ENCODE data around the gene RAD51. TPM values are rescaled to one million over a fixed set of nuclear protein-coding genes. Genes with fewer than 3 reads are reported as not detected.
"Not testable (repeated sequence)": the region's sequence is repeated elsewhere in the genome, so short reads cannot be mapped to it uniquely, and the experiment has no call there.

Gene RAD51
- total and polyA plus RNA-seq, 4 experiments from 2014 or later: 0.21 to 1.7 (median 1.3) TPM

- no peak for DNase-seq
- Mint-ChIP-seq H3K9me3 (no peaks in the 10 kb centered on the region), H3K36me3 (no peaks in the 10 kb centered on the region), H3K4me3 (no peak overlapping the region), H3K4me1 (peaks cover 0 to 5% (median 3%) of the 10 kb centered on the region in 4 donors), H3K27ac (no peak overlapping the region), H3K27me3 (no peaks in the 10 kb centered on the region)
- Histone ChIP-seq H3K36me3 (ENCODE audit: insufficient read depth, low read length) (no peaks in the 10 kb centered on the region), H3K27me3 (ENCODE audit: insufficient read depth, low read length) (no peaks in the 10 kb centered on the region), H3K4me3 (ENCODE audit: low read length in 2 of 2) (no peak overlapping the region), H3K4me1 (ENCODE audit: insufficient read depth, low read length) (no peaks in the 10 kb centered on the region), H3K9me3 (ENCODE audit: control insufficient read depth in 1 of 2, low read length in 2 of 2) (no peaks in the 10 kb centered on the region), H3K27ac (ENCODE audit: low read depth, low read length) (no peak overlapping the region)
- ChIA-PET CTCF (ENCODE audit: partially characterized antibody) (interaction anchor here (0.9 to 6.1 kb wide), 10 partner anchors 10 to 178 kb away, joined by 3 to 120 read pairs (median 4); partner anchors contain the start of genes RAD51 and RPUSD2), POLR2A (ENCODE audit: partially characterized antibody) (interaction anchor here (1.1 kb wide), 1 partner anchor 14 kb away, joined by 5 read pairs; the partner anchor contains the start of gene RAD51)
- intact Hi-C loops (cut with micrococcal nuclease): no loop called here
Observed at GRCh38 chr15:40680151-40680550, 14.8 kb upstream of the RAD51 start.

DNA sequence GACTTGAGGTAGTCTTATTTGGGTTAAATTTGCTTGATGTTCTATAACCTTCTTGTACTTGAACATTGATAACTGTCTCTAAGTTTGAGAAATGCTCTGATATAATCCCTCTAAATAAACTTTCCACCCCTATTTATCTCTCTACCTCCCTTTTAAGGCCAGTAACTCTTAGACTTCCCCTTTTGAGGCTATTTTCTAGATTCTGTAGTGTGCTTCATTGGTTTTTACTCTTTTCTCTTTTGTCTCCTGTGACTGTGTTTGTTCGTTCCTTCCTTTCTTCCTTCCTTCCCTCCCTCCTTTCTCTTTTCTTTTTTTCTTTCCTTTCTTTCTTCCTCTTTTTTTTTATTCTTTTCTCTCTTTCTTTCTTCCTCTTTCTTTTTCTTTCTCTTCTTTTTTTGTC is 14.0 kb upstream of the RAD51 start:
- CTCF ChIA-PET (ENCODE audit: partially characterized antibody): interaction anchor here (6.1 kb wide), 1 partner anchor 104 kb away, joined by 120 read pairs; no protein-coding TSS in a partner anchor

DNA sequence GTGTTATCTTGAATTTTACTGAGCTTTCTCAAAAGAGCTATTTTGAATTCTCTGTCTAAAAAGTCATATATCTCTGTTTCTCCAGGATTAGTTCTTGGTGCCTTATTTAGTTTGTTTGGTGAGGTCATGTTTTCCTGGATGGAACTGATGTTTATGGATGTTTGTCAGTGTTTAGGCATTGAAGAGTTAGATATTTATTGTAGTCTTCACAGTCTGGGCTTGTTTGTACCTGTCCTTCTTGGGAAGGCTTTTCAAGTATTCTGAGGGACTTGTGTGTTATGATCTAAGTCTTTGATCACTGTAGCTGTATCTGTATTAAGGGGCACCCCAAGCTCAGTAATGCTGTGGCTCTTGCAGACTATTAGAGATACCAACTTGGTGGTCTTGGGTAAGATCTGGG is 10.6 kb upstream of the RAD51 start:
- no peak for DNase-seq
- no peak overlapping the region for H3K4me3 ChIP-seq (ENCODE audit: low read length in 2 of 2)
- intact Hi-C loops (cut with micrococcal nuclease): no loop called here
- no peaks in the 10 kb centered on the region for H3K36me3 ChIP-seq (ENCODE audit: insufficient read depth, low read length)
- no peaks in the 10 kb centered on the region for H3K4me1 Mint-ChIP-seq
- CTCF ChIA-PET (ENCODE audit: partially characterized antibody): interaction anchor here (0.5 to 3.3 kb wide), 6 partner anchors 10 to 175 kb away, joined by 3 to 18 read pairs (median 4); partner anchors contain the start of gene RAD51
- no peaks in the 10 kb centered on the region for H3K27me3 ChIP-seq (ENCODE audit: insufficient read depth, low read length)
- H3K27me3 Mint-ChIP-seq: no peaks in the 10 kb centered on the region
- H3K4me1 ChIP-seq (ENCODE audit: insufficient read depth, low read length): no peaks in the 10 kb centered on the region
- H3K9me3 Mint-ChIP-seq: no peaks in the 10 kb centered on the region
- H3K27ac ChIP-seq (ENCODE audit: low read depth, low read length): no peak overlapping the region
- no peaks in the 10 kb centered on the region for H3K9me3 ChIP-seq (ENCODE audit: control insufficient read depth in 1 of 2, low read length in 2 of 2)
- no peaks in the 10 kb centered on the region for H3K36me3 Mint-ChIP-seq
- peak overlapping the region in 2 of 7 donors; percentile 51 to 64 for H3K27ac Mint-ChIP-seq
- H3K4me3 Mint-ChIP-seq: no peak overlapping the region
- POLR2A ChIA-PET (ENCODE audit: partially characterized antibody): interaction anchor here (2.1 kb wide), 1 partner anchor 10 kb away, joined by 8 read pairs; the partner anchor contains the start of gene RAD51

More for the DNA sequence above, 14.0 kb upstream of the RAD51 start:
- H3K4me1 ChIP-seq (ENCODE audit: insufficient read depth, low read length); H3K27me3 ChIP-seq (ENCODE audit: insufficient read depth, low read length); H3K4me3 Mint-ChIP-seq; H3K4me1 Mint-ChIP-seq; H3K9me3 Mint-ChIP-seq; POLR2A ChIA-PET (ENCODE audit: partially characterized antibody); H3K4me3 ChIP-seq (ENCODE audit: low read length in 2 of 2); H3K27ac ChIP-seq (ENCODE audit: low read depth, low read length); H3K36me3 ChIP-seq (ENCODE audit: insufficient read depth, low read length); H3K36me3 Mint-ChIP-seq; intact Hi-C loops (cut with micrococcal nuclease); H3K9me3 ChIP-seq (ENCODE audit: control insufficient read depth in 1 of 2, low read length in 2 of 2); H3K27me3 Mint-ChIP-seq; DNase-seq: not testable (repeated sequence)
- peak overlapping the region in 1 of 7 donors; percentile 23 for H3K27ac Mint-ChIP-seq

- no peak overlapping the region for H3K27ac ChIP-seq (ENCODE audit: low read depth, low read length)
- H3K9me3 ChIP-seq (ENCODE audit: control insufficient read depth in 1 of 2, low read length in 2 of 2): no peaks in the 10 kb centered on the region
- Mint-ChIP-seq H3K27me3 (no peaks in the 10 kb centered on the region), H3K27ac (peak overlapping the region in 2 of 7 donors; percentile 22 to 53), H3K4me1 (peaks cover 0 to 4% (median 1%) of the 10 kb centered on the region in 4 donors), H3K4me3 (no peak overlapping the region), H3K9me3 (no peaks in the 10 kb centered on the region), H3K36me3 (peaks cover 0 to 8% of the 10 kb centered on the region in 2 donors)
- H3K36me3 ChIP-seq (ENCODE audit: insufficient read depth, low read length): no peaks in the 10 kb centered on the region
- ChIA-PET POLR2A (ENCODE audit: partially characterized antibody) (interaction anchor here (2.1 kb wide), 1 partner anchor 9 kb away, joined by 8 read pairs; the partner anchor contains the start of gene RAD51), CTCF (ENCODE audit: partially characterized antibody) (interaction anchor here (3.3 kb wide), 1 partner anchor 97 kb away, joined by 18 read pairs; no protein-coding TSS in a partner anchor)
- intact Hi-C loops (cut with micrococcal nuclease): no loop called here
- no peaks in the 10 kb centered on the region for H3K4me1 ChIP-seq (ENCODE audit: insufficient read depth, low read length)
- no peaks in the 10 kb centered on the region for H3K27me3 ChIP-seq (ENCODE audit: insufficient read depth, low read length)
- no peak overlapping the region for H3K4me3 ChIP-seq (ENCODE audit: low read length in 2 of 2)
- DNase-seq: no peak
Observed at GRCh38 chr15:40685376-40685775, 9.6 kb upstream of the RAD51 start.

DNA sequence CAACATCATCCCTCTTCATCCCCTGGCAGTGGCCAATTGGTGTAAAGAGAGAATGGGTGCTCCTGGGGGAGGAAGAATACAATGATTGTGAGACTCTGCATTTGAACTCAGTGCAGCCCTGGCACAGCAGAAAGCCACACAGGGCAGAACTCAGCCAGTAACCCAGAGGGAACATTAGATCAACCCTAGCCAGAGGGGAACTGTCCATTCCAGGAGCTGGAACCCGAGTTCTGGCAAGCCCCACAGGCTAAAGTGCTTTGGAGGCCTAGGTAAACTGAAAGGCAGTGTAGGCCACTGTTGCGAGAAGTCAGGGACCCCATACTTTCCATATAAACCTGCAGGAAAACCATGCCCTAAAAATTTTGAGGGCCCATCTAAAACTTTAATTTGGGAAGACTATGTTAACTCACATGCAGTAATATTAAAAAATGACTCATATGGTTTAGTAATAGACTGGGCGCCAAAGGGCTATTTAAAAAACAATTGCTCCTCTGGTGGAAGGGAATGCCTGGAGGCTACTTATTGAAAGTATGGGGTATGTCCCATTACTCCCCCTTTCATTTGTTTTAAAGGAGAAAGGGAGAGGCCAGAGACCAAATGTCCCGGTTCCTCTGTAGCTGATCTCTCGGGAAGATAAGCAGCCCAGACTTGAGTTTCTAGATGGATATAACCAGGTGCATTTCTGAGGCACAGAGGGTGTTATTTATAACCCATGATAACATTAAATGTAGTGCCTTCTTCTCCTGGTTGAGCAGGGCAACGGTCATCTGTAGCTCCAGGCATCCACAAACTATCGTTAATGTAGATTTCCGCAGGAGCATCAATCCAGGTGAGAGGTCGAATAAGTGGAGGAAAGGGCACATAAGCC is 5.8 kb upstream of the RAD51 start:
- peak overlapping the region in 2 of 7 donors; percentile 60 to 61 for H3K27ac Mint-ChIP-seq
- no peak for DNase-seq
- H3K9me3 ChIP-seq (ENCODE audit: control insufficient read depth in 1 of 2, low read length in 2 of 2): no peaks in the 10 kb centered on the region
- H3K27ac ChIP-seq (ENCODE audit: low read depth, low read length): no peak overlapping the region
- ChIA-PET POLR2A (ENCODE audit: partially characterized antibody) (no interaction called here), CTCF (ENCODE audit: partially characterized antibody) (interaction anchor here (1.0 kb wide), 1 partner anchor 100 kb away, joined by 3 read pairs; no protein-coding TSS in a partner anchor)
- no peaks in the 10 kb centered on the region for H3K27me3 Mint-ChIP-seq
- no peak overlapping the region for H3K4me3 Mint-ChIP-seq
- intact Hi-C loops (cut with micrococcal nuclease): no loop called here
- H3K9me3 Mint-ChIP-seq: no peaks in the 10 kb centered on the region
- peaks cover 11% of the 10 kb centered on the region for H3K4me1 ChIP-seq (ENCODE audit: insufficient read depth, low read length)
- H3K4me3 ChIP-seq (ENCODE audit: low read length in 2 of 2): no peak overlapping the region
- peaks cover 9% of the 10 kb centered on the region for H3K36me3 ChIP-seq (ENCODE audit: insufficient read depth, low read length)
- peaks cover under 1 to 19% of the 10 kb centered on the region in 2 donors for H3K36me3 Mint-ChIP-seq
- H3K4me1 Mint-ChIP-seq: peaks cover 3 to 15% (median 10%) of the 10 kb centered on the region in 4 donors
- no peaks in the 10 kb centered on the region for H3K27me3 ChIP-seq (ENCODE audit: insufficient read depth, low read length)

DNA sequence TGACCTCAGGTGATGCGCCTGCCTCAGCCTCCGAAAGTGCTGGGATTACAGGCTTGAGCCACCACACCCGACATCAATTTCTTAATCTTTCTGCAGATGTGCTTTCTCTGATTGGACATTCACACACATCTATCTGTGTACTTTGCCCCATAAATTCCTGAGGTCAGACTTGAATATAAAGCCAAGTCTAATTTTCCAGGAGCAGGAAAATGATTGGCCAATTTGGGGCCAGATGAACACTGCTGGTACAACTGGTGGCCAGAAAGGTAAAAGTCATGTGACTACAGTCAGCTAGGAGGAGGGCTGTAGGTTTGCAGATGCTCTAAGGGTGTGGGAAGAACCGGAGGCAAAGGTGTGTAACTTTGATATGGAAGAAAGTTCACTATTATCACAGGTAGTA is 3.2 kb upstream of the RAD51 start:
- Mint-ChIP-seq H3K27ac (peak overlapping the region in 4 of 7 donors; percentile 47 to 74 (median 58)), H3K4me3 (no peak overlapping the region), H3K27me3 (no peaks in the 10 kb centered on the region), H3K36me3 (peaks cover 4 to 32% of the 10 kb centered on the region in 2 donors), H3K4me1 (peaks cover 11 to 32% (median 23%) of the 10 kb centered on the region in 4 donors), H3K9me3 (no peaks in the 10 kb centered on the region)
- POLR2A ChIA-PET (ENCODE audit: partially characterized antibody): no interaction called here
- H3K27me3 ChIP-seq (ENCODE audit: insufficient read depth, low read length): no peaks in the 10 kb centered on the region
- H3K36me3 ChIP-seq (ENCODE audit: insufficient read depth, low read length): peaks cover 9% of the 10 kb centered on the region
- peaks cover 13% of the 10 kb centered on the region for H3K4me1 ChIP-seq (ENCODE audit: insufficient read depth, low read length)
- DNase-seq: no peak
- H3K27ac ChIP-seq (ENCODE audit: low read depth, low read length): no peak overlapping the region
- CTCF ChIA-PET (ENCODE audit: partially characterized antibody): no interaction called here
- H3K4me3 ChIP-seq (ENCODE audit: low read length in 2 of 2): no peak overlapping the region
- H3K9me3 ChIP-seq (ENCODE audit: control insufficient read depth in 1 of 2, low read length in 2 of 2): no peaks in the 10 kb centered on the region
- intact Hi-C loops (cut with micrococcal nuclease): loop anchor here (5.0 to 10.0 kb wide), 2 partner anchors 99 to 643 kb away; partner anchors contain the start of genes KNL1, NUSAP1 and OIP5
